Thyroid gland (tissue), 4 donors: ENCODE results near the gene RBM23.

Experiments
- CTCF ChIP-seq, 6 experiments: fragments of 200-600 bp in 3 of 6; fragments of 450-650 bp in 3 of 6; sonication (generic) in 3 of 6; IDR thresholded peaks; one replicate each; pipeline ENCODE4 v1.5.1; 2016 to 2019; ENCODE audit warnings: antibody characterized with exemption in 6 of 6, mild to moderate bottlenecking in 2 of 6, inconsistent platforms in 1 of 6, moderate library complexity in 1 of 6
- POLR2A ChIP-seq, 2 donors: fragments of 450-650 bp; IDR thresholded peaks; one replicate each; pipeline ENCODE4 v1.6.1; 2017; ENCODE audit warnings: antibody characterized with exemption in 2 of 2, mild to moderate bottlenecking in 2 of 2, moderate library complexity in 1 of 2

- TF ChIP-seq CTCF (IDR thresholded peaks at IDR 0.05) (no peak), POLR2A (IDR thresholded peaks at IDR 0.05) (no peak)
Measured at GRCh38 chr14:22955702-22956569, 37.0 kb upstream of the RBM23 start.
